SK-N-SH (cell line): Measurements from ENCODE around the gene NTNG2. TPM values are rescaled to one million over a fixed set of nuclear protein-coding genes. Genes with fewer than 3 reads are reported as not detected.

Source experiments
- CTCF ChIA-PET: fragments of 300-600, 350-600 bp; formaldehyde crosslinking; extraction: SDS; loops from one replicate; lab custom pipeline; 2021; lab: Yijun Ruan, JAX
- POLR2A ChIA-PET: fragments of 350-600 bp; sonication (Branson Sonifier 250); formaldehyde crosslinking; extraction: SDS; loops from one replicate; lab custom pipeline; 2020; ENCODE audit warnings: antibody characterized with exemption, inconsistent platforms; lab: Yijun Ruan, JAX
- DNase-seq: peaks from one replicate; pipeline ENCODE4 v3.0.0; 2012
- H2AFZ ChIP-seq: fragments of 200-600 bp; sonication (generic); 2 replicates; pipeline ENCODE4 v1.8.1; 2016; ENCODE audit warnings: antibody characterized with exemption, mild to moderate bottlenecking, low read depth
- H3F3A ChIP-seq: fragments of 200-600 bp; sonication (generic); replicated peaks from 2 replicates; pipeline ENCODE3; 2016; ENCODE audit warnings: antibody characterized with exemption, mild to moderate bottlenecking; ENCODE audit not compliant: insufficient read depth
- H3K27ac ChIP-seq, 2 experiments: fragments of 200-500 bp in 1 of 2; fragments of 200-600 bp in 1 of 2; sonication (Bioruptor generic) in 1 of 2; sonication (generic), shearing (Covaris generic) in 1 of 2; 2 replicates each; pipeline versions ENCODE4 v1.5.1 to v1.6.1; 2014 to 2016; ENCODE audit warnings: low read depth in 2 of 2, inconsistent platforms in 1 of 2, low read length in 1 of 2, mild to moderate bottlenecking in 1 of 2, mixed read lengths in 1 of 2
- H3K27me3 ChIP-seq: fragments of 200-600 bp; sonication (generic), shearing (Covaris generic); 2 replicates; pipeline ENCODE4 v1.6.1; 2016; ENCODE audit warnings: mixed run types; ENCODE audit not compliant: insufficient read depth
- H3K36me3 ChIP-seq, 2 experiments: fragments of 200-500 bp in 1 of 2; fragments of 200-600 bp in 1 of 2; sonication (Bioruptor generic) in 1 of 2; sonication (generic) in 1 of 2; replicated peaks in 1 of 2; 2 replicates each; pipeline versions ENCODE3 to v1.5.1; 2014 to 2016; ENCODE audit warnings: low read length in 1 of 2, mild to moderate bottlenecking in 1 of 2; ENCODE audit not compliant: insufficient read depth in 2 of 2, control insufficient read depth in 1 of 2
- H3K4me1 ChIP-seq, 2 experiments: fragments of 200-500 bp in 1 of 2; fragments of 200-600 bp in 1 of 2; sonication (Bioruptor generic) in 1 of 2; sonication (generic), shearing (Covaris generic) in 1 of 2; 2 replicates each; pipeline versions ENCODE4 v1.5.1 to v1.6.1; 2014 to 2016; ENCODE audit warnings: low read depth in 1 of 2, low read length in 1 of 2, mixed run types in 1 of 2; ENCODE audit not compliant: insufficient read depth in 2 of 2, control insufficient read depth in 1 of 2
- H3K4me2 ChIP-seq: fragments of 200-600 bp; sonication (generic), shearing (Covaris generic); 2 replicates; pipeline ENCODE4 v1.6.1; 2017; ENCODE audit warnings: mixed run types
- H3K4me3 ChIP-seq, 2 experiments: fragments of 200-500 bp in 1 of 2; fragments of 200-600 bp in 1 of 2; sonication (Bioruptor generic) in 1 of 2; sonication (generic), shearing (Covaris generic) in 1 of 2; 2 replicates each; pipeline versions ENCODE4 v1.5.1 to v1.8.1; 2014 to 2016; ENCODE audit warnings: low read depth in 2 of 2, inconsistent platforms in 1 of 2, low read length in 1 of 2, mild to moderate bottlenecking in 1 of 2, mixed read lengths in 1 of 2, moderate library complexity in 1 of 2
- H3K79me2 ChIP-seq: fragments of 200-600 bp; sonication (generic); 2 replicates; pipeline ENCODE4 v1.8.1; 2017; ENCODE audit warnings: mild to moderate bottlenecking; ENCODE audit not compliant: insufficient read depth
- H3K9ac ChIP-seq: fragments of 200-600 bp; sonication (generic); 2 replicates; pipeline ENCODE4 v1.6.1; 2017; ENCODE audit warnings: mixed run types
- H3K9me2 ChIP-seq: fragments of 200-600 bp; sonication (generic); 2 replicates; pipeline ENCODE4 v1.6.1; 2017; ENCODE audit warnings: mixed run types
- H3K9me3 ChIP-seq: fragments of 200-600 bp; sonication (generic); 2 replicates; pipeline ENCODE4 v1.6.1; 2017; ENCODE audit warnings: mixed run types, mild to moderate bottlenecking, moderate library complexity
- H4K20me1 ChIP-seq: fragments of 200-600 bp; sonication (generic); 2 replicates; pipeline ENCODE4 v1.6.1; 2017; ENCODE audit warnings: mild to moderate bottlenecking, mixed run types; ENCODE audit not compliant: insufficient read depth
- CHD2 ChIP-seq: fragments of 150-350 bp; IDR thresholded peaks from 2 replicates; pipeline ENCODE4 v1.6.1; 2018; ENCODE audit warnings: low read length; ENCODE audit not compliant: partially characterized antibody
- ELF1 ChIP-seq: IDR thresholded peaks from 2 replicates; pipeline ENCODE4 v1.4.0; 2012
- FOXJ3 ChIP-seq: sonication (generic); formaldehyde crosslinking; IDR thresholded peaks from 2 replicates; pipeline ENCODE4 v1.5.1; 2020; ENCODE audit warnings: mild to moderate bottlenecking, missing genetic modification reagents
- FOXM1 ChIP-seq: IDR thresholded peaks from 2 replicates; pipeline ENCODE4 v1.4.0; 2012; ENCODE audit warnings: low read depth, mild to moderate bottlenecking
- GABPA ChIP-seq: IDR thresholded peaks from 2 replicates; pipeline ENCODE4 v1.4.0; 2012; ENCODE audit warnings: low read depth, mild to moderate bottlenecking
- JUND ChIP-seq: IDR thresholded peaks from 2 replicates; pipeline ENCODE4 v1.4.0; 2012
- MAX ChIP-seq: IDR thresholded peaks from 2 replicates; pipeline ENCODE4 v1.4.0; 2012; ENCODE audit warnings: low read depth
- MXI1 ChIP-seq: IDR thresholded peaks from 2 replicates; pipeline ENCODE4 v1.6.1; 2012; ENCODE audit warnings: mild to moderate bottlenecking, low read depth, low read length, improper control_type of control experiment
- PBX3 ChIP-seq: IDR thresholded peaks from 2 replicates; pipeline ENCODE4; 2012
- RCOR1 ChIP-seq: fragments of 150-350 bp; IDR thresholded peaks from 2 replicates; pipeline ENCODE4 v1.6.1; 2017; ENCODE audit warnings: antibody characterized with exemption, low read length
- RXRA ChIP-seq: IDR thresholded peaks from 2 replicates; pipeline ENCODE4 v1.4.0; 2012; ENCODE audit warnings: low read depth, mild to moderate bottlenecking, borderline replicate concordance
- SMC3 ChIP-seq: IDR thresholded peaks from 2 replicates; pipeline ENCODE4 v1.6.1; 2012; ENCODE audit warnings: low read depth, low read length, improper control_type of control experiment
- TCF12 ChIP-seq: IDR thresholded peaks from 2 replicates; pipeline ENCODE4 v1.4.0; 2012
- WGBS: methylation state at CpG from one replicate; pipeline ENCODE4 v1.1.6; 2017; ENCODE audit warnings: low lambda C conversion rate; 5-methylcytosine and 5-hydroxymethylcytosine counted together
- polyA plus RNA-seq, 3 experiments: library from polyadenylated mRNA; depleted of rRNA; stranded (reverse); fragments of >200 nt; gene quantifications; 2 replicates each; pipeline ENCODE4 v1.2.3, GENCODE V29; 2012
- TF ChIP-seq, protein P1 (sequence below): IDR thresholded peaks from 2 replicates; pipeline ENCODE4 v1.4.0; 2012; ENCODE audit warnings: low read depth, borderline replicate concordance
- TF ChIP-seq, protein P2 (sequence below): IDR thresholded peaks from 2 replicates; pipeline ENCODE4 v1.4.0; 2012; ENCODE audit warnings: low read depth, borderline replicate concordance
- TF ChIP-seq, protein P3 (sequence below): fragments of 150-350 bp; IDR thresholded peaks from 2 replicates; pipeline ENCODE4 v1.6.1; 2017; ENCODE audit warnings: antibody characterized with exemption, low read length, low read depth, borderline replicate concordance
- TF ChIP-seq, protein P4 (sequence below): fragments of 200-600 bp; sonication (generic); IDR thresholded peaks from 2 replicates; pipeline ENCODE4 v1.6.1; 2017; ENCODE audit warnings: antibody characterized with exemption, mild to moderate bottlenecking, moderate library complexity

NTNG2 gene
- polyA plus RNA-seq, 1 of the 3 experiments (the other 2 are of a cell fraction) = 6.1 TPM

DNA sequence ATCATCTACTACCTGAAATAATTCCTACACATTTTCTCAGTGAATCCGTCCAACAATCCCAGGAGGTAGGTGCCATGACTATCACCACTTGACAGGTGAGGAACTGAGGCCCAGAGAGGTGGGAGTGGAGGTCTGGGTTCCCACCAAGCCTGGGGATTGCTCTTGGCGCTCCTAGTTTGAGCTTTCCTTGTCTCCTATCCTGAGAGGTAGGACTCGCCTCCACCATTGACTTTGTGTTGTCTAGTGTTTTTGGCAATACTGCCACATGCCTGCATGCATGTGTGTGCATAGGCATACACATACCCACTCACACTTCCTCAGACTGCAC, 6.3 kb upstream of the NTNG2 start:
- no peak overlapping the region for H3K4me2 ChIP-seq
- no peak overlapping the region for H3K9ac ChIP-seq
- CTCF ChIA-PET = interaction anchor here (6.3 kb wide), 1 partner anchor 14 kb away, joined by 26 read pairs; no protein-coding TSS in a partner anchor
- no peaks in the 10 kb centered on the region for H3K36me3 ChIP-seq
- no peaks in the 10 kb centered on the region for H3F3A ChIP-seq
- H3K4me3 ChIP-seq = no peak overlapping the region
- TF ChIP-seq TCF12 (no peak), CHD2 (no peak), SMC3 (no peak), FOXJ3 (no peak), RCOR1 (no peak), PBX3 (no peak), FOXM1 (no peak), MAX (no peak), ELF1 (no peak), RXRA (no peak), MXI1 (no peak), GABPA (no peak), JUND (no peak)
- TF ChIP-seq, protein P1, sequence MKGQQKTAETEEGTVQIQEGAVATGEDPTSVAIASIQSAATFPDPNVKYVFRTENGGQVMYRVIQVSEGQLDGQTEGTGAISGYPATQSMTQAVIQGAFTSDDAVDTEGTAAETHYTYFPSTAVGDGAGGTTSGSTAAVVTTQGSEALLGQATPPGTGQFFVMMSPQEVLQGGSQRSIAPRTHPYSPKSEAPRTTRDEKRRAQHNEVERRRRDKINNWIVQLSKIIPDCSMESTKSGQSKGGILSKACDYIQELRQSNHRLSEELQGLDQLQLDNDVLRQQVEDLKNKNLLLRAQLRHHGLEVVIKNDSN = no peak
- TF ChIP-seq, protein P2, sequence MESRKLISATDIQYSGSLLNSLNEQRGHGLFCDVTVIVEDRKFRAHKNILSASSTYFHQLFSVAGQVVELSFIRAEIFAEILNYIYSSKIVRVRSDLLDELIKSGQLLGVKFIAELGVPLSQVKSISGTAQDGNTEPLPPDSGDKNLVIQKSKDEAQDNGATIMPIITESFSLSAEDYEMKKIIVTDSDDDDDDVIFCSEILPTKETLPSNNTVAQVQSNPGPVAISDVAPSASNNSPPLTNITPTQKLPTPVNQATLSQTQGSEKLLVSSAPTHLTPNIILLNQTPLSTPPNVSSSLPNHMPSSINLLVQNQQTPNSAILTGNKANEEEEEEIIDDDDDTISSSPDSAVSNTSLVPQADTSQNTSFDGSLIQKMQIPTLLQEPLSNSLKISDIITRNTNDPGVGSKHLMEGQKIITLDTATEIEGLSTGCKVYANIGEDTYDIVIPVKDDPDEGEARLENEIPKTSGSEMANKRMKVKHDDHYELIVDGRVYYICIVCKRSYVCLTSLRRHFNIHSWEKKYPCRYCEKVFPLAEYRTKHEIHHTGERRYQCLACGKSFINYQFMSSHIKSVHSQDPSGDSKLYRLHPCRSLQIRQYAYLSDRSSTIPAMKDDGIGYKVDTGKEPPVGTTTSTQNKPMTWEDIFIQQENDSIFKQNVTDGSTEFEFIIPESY = no peak
- TF ChIP-seq, protein P3, sequence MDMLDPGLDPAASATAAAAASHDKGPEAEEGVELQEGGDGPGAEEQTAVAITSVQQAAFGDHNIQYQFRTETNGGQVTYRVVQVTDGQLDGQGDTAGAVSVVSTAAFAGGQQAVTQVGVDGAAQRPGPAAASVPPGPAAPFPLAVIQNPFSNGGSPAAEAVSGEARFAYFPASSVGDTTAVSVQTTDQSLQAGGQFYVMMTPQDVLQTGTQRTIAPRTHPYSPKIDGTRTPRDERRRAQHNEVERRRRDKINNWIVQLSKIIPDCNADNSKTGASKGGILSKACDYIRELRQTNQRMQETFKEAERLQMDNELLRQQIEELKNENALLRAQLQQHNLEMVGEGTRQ = no peak
- TF ChIP-seq, protein P4, sequence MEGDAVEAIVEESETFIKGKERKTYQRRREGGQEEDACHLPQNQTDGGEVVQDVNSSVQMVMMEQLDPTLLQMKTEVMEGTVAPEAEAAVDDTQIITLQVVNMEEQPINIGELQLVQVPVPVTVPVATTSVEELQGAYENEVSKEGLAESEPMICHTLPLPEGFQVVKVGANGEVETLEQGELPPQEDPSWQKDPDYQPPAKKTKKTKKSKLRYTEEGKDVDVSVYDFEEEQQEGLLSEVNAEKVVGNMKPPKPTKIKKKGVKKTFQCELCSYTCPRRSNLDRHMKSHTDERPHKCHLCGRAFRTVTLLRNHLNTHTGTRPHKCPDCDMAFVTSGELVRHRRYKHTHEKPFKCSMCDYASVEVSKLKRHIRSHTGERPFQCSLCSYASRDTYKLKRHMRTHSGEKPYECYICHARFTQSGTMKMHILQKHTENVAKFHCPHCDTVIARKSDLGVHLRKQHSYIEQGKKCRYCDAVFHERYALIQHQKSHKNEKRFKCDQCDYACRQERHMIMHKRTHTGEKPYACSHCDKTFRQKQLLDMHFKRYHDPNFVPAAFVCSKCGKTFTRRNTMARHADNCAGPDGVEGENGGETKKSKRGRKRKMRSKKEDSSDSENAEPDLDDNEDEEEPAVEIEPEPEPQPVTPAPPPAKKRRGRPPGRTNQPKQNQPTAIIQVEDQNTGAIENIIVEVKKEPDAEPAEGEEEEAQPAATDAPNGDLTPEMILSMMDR = no peak
- 76% methylated on average over 3 of the region's 3 CpGs for WGBS
- H3K4me1 ChIP-seq = peaks cover 0 to 1% of the 10 kb centered on the region in 2 experiments; a peak in 1 of 4 replicates
- no peak for DNase-seq
- no peaks in the 10 kb centered on the region for H3K79me2 ChIP-seq
- POLR2A ChIA-PET = no interaction called here
- H2AFZ ChIP-seq = no peak overlapping the region
- no peaks in the 10 kb centered on the region for H3K9me2 ChIP-seq
- peaks cover 10% of the 10 kb centered on the region; the same call in 1 of the 2 replicates for H3K27me3 ChIP-seq
- H3K27ac ChIP-seq = no peak overlapping the region
- H4K20me1 ChIP-seq = no peaks in the 10 kb centered on the region
- no peaks in the 10 kb centered on the region for H3K9me3 ChIP-seq
